Pancreas (tissue), 10 donors: ENCODE results near the gene SPX. TPM values are rescaled to one million over a fixed set of nuclear protein-coding genes. Genes with fewer than 3 reads are reported as not detected.

Experiments
- ATAC-seq, 4 donors: fragments of 200-7000 bp; cut with Tn5 transposase; one replicate each; pipeline versions ENCODE4 v1.8.0 to v1.9.1; 2020; ENCODE audit warnings: mild to moderate bottlenecking in 4 of 4, moderate library complexity in 4 of 4
- DNase-seq, 6 donors: peaks; one replicate each; pipeline ENCODE4 v3.0.0-alpha.2; 2020
- FAIRE-seq: peaks from 2 replicates; lab custom pipeline; 2012; peaks lifted over from hg19 to GRCh38; lab: Jason Lieb, UNC
- H3K27ac ChIP-seq, 4 donors: fragments of 200-600 bp; sonication (generic); 1 replicate in 3 of 4; 2 replicates in 1 of 4; pipeline versions ENCODE4 v1.5.0 to v1.8.0; 2020
- H3K27me3 ChIP-seq, 4 donors: fragments of 200-600 bp; one replicate each; pipeline ENCODE4 v1.8.0; 2021
- H3K36me3 ChIP-seq, 3 donors: fragments of 200-600 bp; sonication (generic) in 1 of 3; one replicate each; pipeline versions ENCODE4 v1.5.0 to v1.8.0; 2020 to 2021
- H3K4me1 ChIP-seq, 3 donors: fragments of 200-600 bp; one replicate each; pipeline ENCODE4 v1.8.0; 2021
- H3K4me3 ChIP-seq, 4 donors: fragments of 200-600 bp; sonication (generic) in 2 of 4; one replicate each; pipeline versions ENCODE4 v1.5.0 to v1.8.0; 2020 to 2021
- H3K9me3 ChIP-seq, 4 donors: fragments of 200-600 bp; one replicate each; pipeline ENCODE4 v1.8.0; 2021
- WGBS, 2 donors: extraction: QIAGEN DNeasy Blood & Tissue Kit; methylation state at CpG; one replicate each; pipeline ENCODE4 v1.1.7; 2013; 5-methylcytosine and 5-hydroxymethylcytosine counted together
- intact Hi-C, 3 donors: fragments of 100-400 bp; cut with DNase I; formaldehyde crosslinking; loops; one replicate each; pipeline versions ENCODE4 v1.11.1 to v1.14.2; 2022
- polyA plus RNA-seq, 2 donors: library from polyadenylated mRNA; stranded (reverse); fragments of 200-250 nt; gene quantifications; one replicate each; pipeline ENCODE4 v1.2.3, GENCODE V29; 2013
- total RNA-seq, 6 donors: library from RNA; stranded (reverse); fragmentation: NEBNext Ultra II Directional in 4 of 6; extraction: Animal tissue kit (Norgen Biotek cat#: 25700) in 4 of 6; gene quantifications; one replicate each; pipeline versions ENCODE4 v1.2.1 to v1.2.4, GENCODE V29; 2021 to 2023
- TF ChIP-seq, protein P1 (sequence below), 4 donors: fragments of 200-600 bp; sonication (generic) in 3 of 4; IDR thresholded peaks; one replicate each; pipeline versions ENCODE4 v1.5.0 to v1.8.0; 2021; ENCODE audit warnings: antibody characterized with exemption in 4 of 4
- donor health status: healthy with polysubstance abuse.
- donor health status: DM: no; HTN: no; CAD: no; lungs with moderate emphysema.
- donor health status: DM: no; HTN: no; CAD: no.
- donor health status: control.
- donor health status: control.
- donor health status: Bipolar disorder and iron deficiency.
- donor health status: DM: yes; HTN: yes; CAD: no.
- donor health status: DM: no; HTN: no; CAD: no.
- donor health status: DM: no; HTN: no; CAD: no.
- donor health status: DM: yes; HTN: yes; CAD: no.

The SPX gene
- total and polyA plus RNA-seq, 8 donors, result 11.7 to 31.0 (median 20.3) TPM

DNA sequence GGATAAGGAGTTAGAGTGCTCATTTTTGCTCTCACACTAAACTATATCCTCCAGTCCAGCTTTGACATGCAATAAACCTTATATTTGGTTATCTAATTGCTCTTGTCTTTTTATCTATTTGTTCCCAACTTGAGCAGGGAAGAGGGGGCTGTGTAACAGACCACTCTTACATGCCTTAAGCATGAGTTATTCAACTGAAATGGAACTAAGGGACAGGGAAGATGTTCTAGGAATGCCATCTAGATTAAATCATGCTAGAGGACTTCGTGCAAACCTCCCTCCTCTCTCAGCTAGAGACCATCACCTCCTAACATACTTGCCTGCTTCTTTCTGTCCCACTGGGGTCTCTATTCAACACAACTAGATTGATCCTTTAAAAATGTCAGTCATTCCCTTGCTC, 20.6 kb downstream of the SPX start:
- TF ChIP-seq, protein P1, sequence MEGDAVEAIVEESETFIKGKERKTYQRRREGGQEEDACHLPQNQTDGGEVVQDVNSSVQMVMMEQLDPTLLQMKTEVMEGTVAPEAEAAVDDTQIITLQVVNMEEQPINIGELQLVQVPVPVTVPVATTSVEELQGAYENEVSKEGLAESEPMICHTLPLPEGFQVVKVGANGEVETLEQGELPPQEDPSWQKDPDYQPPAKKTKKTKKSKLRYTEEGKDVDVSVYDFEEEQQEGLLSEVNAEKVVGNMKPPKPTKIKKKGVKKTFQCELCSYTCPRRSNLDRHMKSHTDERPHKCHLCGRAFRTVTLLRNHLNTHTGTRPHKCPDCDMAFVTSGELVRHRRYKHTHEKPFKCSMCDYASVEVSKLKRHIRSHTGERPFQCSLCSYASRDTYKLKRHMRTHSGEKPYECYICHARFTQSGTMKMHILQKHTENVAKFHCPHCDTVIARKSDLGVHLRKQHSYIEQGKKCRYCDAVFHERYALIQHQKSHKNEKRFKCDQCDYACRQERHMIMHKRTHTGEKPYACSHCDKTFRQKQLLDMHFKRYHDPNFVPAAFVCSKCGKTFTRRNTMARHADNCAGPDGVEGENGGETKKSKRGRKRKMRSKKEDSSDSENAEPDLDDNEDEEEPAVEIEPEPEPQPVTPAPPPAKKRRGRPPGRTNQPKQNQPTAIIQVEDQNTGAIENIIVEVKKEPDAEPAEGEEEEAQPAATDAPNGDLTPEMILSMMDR (IDR thresholded peaks at IDR 0.05), result no peak
- Histone ChIP-seq H3K4me3 (no peak overlapping the region), H3K4me1 (peaks cover 0 to 8% (median 0%) of the 10 kb centered on the region in 3 donors), H3K9me3 (peaks cover 0 to 4% (median 0%) of the 10 kb centered on the region in 4 donors), H3K27me3 (peaks cover 0 to 3% (median 0%) of the 10 kb centered on the region in 4 donors), H3K27ac (no peak overlapping the region), H3K36me3 (no peaks in the 10 kb centered on the region)
- ATAC-seq, result no peak
- intact Hi-C loops, result no loop called here
- 0% methylated on average over 1 of the region's 1 CpG for WGBS, 2 donors
- FAIRE-seq, result no peak
- DNase-seq, result no peak

DNA sequence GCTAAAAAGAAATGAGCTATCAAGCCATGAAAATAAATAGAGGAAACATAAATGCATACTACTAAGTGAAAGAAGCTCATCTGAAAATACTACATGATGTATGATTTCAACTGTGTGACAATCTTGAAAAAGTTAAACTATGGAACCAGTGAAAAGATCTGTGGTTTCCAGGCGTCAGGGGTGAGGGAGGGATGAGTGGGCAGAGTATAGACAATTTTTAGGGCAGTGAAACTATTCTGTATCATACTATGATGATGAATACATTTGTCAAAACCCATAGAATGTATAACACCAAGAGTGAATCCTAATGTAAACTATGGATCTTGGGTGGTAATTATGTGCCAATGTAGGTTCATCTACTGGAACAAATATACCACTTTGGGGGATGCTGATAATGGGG, 21.3 kb downstream of the SPX start:
- no peak for FAIRE-seq

DNA sequence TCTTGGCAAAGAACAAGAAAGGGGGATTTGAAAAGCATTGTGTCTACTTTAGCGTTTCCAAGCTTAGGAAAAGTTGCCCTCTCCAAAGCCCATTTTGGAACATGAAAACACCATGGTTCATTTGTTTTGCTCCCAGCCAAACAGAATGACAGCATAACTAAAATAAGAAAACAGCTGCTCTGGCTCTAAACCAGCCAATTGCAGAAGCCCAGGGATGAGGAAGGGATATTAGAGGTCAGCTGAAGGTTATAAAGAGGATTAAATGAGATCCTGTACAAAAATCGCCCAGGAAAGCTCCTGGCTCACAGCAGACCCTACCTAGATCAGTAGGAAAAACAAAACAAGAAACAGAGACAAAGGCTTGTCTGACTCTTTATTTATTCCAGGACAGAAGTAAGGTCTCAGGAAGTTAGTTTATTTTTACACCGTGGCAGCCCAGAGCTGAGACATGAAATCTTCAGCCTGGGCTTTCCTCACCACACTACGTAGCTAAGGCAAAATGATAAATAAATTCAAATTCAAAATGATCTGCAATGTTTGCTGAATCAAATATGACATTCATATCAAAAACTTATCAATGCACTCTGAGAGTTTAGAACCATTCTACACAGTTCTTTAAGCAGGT, 25.9 kb downstream of the SPX start:
- Histone ChIP-seq H3K36me3 (no peaks in the 10 kb centered on the region), H3K27me3 (no peaks in the 10 kb centered on the region), H3K4me3 (no peak overlapping the region), H3K9me3 (no peaks in the 10 kb centered on the region), H3K4me1 (peaks cover 0 to 2% (median 0%) of the 10 kb centered on the region in 3 donors), H3K27ac (no peak overlapping the region)
- WGBS, 2 donors, result 51% methylated on average over 4 of the region's 4 CpGs
- DNase-seq, result no peak
- no peak for FAIRE-seq
- intact Hi-C loops, result no loop called here
- TF ChIP-seq, protein P1 (IDR thresholded peaks at IDR 0.05), result no peak
- ATAC-seq, result no peak

More for the DNA sequence above, 21.3 kb downstream of the SPX start:
- Histone ChIP-seq H3K9me3 (peaks cover 0 to 4% (median 0%) of the 10 kb centered on the region in 4 donors), H3K4me1 (peaks cover 0 to 8% (median 2%) of the 10 kb centered on the region in 3 donors), H3K36me3 (no peaks in the 10 kb centered on the region), H3K4me3 (no peak overlapping the region), H3K27ac (no peak overlapping the region), H3K27me3 (peaks cover 0 to 3% (median 0%) of the 10 kb centered on the region in 4 donors)
- ATAC-seq, result no peak
- DNase-seq, result no peak
- intact Hi-C loops, result no loop called here
- TF ChIP-seq, protein P1 (IDR thresholded peaks at IDR 0.05), result no peak
- 69 to 93% methylated on average over 1 of the region's 1 CpG for WGBS, 2 donors

DNA sequence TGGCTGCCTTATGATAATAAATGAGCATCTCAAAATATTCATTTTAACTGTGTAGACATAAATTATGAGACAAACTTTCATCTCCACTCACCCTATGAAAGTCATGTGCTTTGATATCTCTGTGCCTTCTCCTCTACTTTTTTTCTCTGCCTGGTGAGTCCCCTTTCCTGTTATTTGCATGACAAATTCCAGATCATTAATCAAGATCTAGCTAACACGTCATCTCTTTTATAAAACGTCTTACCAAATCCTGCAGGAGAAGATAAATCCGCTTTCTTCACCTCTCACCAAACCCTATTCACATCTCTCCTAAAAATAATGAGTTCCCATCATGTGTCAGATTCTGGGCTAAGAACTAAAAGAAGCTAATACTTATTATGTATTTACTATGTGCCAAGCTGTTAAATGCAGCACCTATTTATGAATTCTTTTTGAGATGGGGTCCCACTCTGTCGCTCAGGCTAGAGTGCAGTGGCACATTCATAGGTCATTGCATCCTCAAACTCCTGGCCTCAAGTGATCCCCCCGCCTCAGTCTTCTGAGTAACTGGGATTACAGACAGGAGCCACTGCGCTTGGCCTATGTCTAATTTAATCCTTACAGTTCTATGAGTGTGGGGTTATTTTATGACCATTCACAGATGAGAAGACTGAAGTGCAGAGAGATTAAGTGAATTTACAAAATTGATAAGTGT, 26.7 kb downstream of the SPX start:
- no peak overlapping the region for H3K27ac ChIP-seq
- DNase-seq (no peak), ATAC-seq (no peak), FAIRE-seq (no peak)
- H3K27me3 ChIP-seq, result no peaks in the 10 kb centered on the region
- TF ChIP-seq, protein P1 (IDR thresholded peaks at IDR 0.05), result no peak
- 65 to 67% methylated on average over 6 of the region's 6 CpGs for WGBS, 2 donors
- H3K4me1 ChIP-seq, result peaks cover 0 to 2% (median 0%) of the 10 kb centered on the region in 3 donors
- no peaks in the 10 kb centered on the region for H3K36me3 ChIP-seq
- intact Hi-C loops, result no loop called here
- no peaks in the 10 kb centered on the region for H3K9me3 ChIP-seq
- no peak overlapping the region for H3K4me3 ChIP-seq

DNA sequence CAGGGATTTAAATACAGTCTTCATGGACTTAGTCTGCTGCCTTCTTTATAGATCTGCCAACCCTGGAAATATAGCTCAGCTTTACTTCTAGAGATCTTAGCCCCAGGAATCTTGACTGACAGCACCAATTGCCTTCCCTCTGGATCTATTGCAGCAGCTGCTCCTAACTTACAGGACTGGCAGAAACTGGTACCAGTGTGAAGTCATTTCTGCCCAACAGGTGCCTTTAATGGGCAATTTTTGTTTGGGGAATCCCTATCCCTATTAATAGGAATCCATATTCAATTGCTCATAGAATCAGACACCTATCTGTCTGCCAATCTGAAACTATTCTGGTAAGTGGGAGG, 27.2 kb downstream of the SPX start:
- Histone ChIP-seq H3K4me1 (peaks cover 0 to 2% (median 0%) of the 10 kb centered on the region in 3 donors), H3K27ac (no peak overlapping the region), H3K27me3 (no peaks in the 10 kb centered on the region), H3K36me3 (no peaks in the 10 kb centered on the region), H3K4me3 (no peak overlapping the region), H3K9me3 (no peaks in the 10 kb centered on the region)
- TF ChIP-seq, protein P1 (IDR thresholded peaks at IDR 0.05), result no peak
- intact Hi-C loops, result no loop called here
- FAIRE-seq, result no peak
- DNase-seq, result no peak
- ATAC-seq, result no peak
